Limb (tissue), 2 donors: ENCODE data around the gene CSTF2.
A peak's percentile ranks its signal among the peaks of the same experiment; 100 is the strongest.
"Not testable (repeated sequence)": the region's sequence is repeated elsewhere in the genome, so short reads cannot be mapped to it uniquely, and the experiment has no call there.

Experiments
- DNase-seq, 2 donors: peaks; one replicate each; pipeline ENCODE4 v3.0.0-alpha.2; 2016; ENCODE audit errors: extremely low spot score in 2 of 2

The CSTF2 gene, protein sequence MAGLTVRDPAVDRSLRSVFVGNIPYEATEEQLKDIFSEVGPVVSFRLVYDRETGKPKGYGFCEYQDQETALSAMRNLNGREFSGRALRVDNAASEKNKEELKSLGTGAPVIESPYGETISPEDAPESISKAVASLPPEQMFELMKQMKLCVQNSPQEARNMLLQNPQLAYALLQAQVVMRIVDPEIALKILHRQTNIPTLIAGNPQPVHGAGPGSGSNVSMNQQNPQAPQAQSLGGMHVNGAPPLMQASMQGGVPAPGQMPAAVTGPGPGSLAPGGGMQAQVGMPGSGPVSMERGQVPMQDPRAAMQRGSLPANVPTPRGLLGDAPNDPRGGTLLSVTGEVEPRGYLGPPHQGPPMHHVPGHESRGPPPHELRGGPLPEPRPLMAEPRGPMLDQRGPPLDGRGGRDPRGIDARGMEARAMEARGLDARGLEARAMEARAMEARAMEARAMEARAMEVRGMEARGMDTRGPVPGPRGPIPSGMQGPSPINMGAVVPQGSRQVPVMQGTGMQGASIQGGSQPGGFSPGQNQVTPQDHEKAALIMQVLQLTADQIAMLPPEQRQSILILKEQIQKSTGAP

DNA sequence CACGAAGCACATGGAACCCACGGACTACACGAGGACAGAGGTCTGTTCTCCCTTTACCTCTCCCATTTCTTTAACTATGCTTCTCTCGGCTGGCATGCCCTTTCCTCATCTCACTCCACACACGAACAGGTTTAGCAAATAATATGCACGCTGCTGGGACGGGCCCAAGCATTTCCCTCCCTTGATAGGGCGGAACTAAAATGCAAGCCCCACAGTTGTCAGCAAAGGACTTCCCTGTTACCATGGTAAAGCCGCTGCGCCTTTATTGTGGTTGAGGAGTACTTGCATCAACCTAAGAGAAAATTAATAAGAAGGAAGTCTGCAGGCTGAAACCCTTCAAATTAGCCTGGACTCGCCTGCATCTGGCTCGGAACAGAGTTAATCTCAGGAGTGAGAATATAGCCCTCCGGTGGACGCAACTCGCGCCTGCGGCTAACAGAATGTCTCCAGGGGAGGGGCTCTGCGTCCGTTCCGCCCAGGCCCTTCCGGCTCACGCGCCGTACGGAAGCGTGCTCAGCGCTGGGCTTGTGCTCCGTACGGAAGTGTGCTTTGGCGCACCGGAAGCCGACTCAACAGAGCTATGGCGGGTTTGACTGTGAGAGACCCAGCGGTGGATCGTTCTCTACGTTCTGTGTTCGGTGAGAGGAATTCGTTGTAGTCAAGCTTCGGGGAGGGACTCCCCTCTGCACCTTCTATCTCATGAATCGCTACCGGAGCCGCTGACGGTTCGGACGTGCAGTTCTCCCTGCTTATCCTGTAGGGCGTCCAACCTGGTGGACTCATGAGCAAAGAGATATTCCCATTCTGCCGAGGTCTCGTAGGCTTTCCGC is at the start of gene CSTF2:
Gene CSTF2, plus strand, starts transcription at position 555 of the 830 bp plus-strand sequence. Its CDS starts 26 bp downstream, at position 581.
- peak; percentile 85 for DNase-seq

DNA sequence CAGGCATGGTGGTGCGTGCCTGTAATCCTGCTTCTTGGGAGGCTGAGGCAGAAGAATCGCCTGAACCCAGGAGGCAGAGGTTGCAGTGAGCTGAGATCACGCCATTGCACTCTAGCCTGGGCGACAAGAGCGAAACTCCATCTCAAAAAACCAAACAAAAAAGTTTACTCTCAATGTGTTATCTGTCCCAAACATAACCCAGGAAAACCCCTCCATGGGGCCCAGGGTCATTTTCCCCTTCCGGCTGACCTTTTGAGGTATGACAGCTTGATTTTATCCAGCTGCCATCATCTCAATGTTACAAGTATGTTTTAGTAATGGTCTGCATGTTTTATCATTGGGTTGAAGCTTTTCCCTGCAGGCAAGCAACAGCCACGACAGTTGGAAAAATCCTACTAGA is 23.8 kb upstream of the CSTF2 start:
- not testable (repeated sequence) for DNase-seq

DNA sequence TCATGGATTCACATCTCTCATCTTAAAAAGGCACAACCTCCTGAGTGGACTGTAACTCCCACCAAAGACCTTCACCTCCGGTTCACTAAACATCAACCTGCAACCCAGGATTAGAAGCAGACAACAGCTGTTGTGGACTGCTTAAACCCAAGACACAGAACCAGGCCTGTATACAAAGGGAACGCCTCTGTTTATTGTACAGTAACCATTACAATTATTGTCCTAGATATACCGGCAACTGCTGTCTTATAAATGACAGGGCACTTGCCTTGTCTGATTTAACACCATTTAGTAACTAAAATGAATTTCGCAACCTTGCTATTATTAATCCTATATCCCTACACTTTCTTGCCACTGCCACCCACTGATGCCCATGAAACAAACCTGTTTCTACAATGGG is 22.8 kb upstream of the CSTF2 start:
- DNase-seq: no peak

DNA sequence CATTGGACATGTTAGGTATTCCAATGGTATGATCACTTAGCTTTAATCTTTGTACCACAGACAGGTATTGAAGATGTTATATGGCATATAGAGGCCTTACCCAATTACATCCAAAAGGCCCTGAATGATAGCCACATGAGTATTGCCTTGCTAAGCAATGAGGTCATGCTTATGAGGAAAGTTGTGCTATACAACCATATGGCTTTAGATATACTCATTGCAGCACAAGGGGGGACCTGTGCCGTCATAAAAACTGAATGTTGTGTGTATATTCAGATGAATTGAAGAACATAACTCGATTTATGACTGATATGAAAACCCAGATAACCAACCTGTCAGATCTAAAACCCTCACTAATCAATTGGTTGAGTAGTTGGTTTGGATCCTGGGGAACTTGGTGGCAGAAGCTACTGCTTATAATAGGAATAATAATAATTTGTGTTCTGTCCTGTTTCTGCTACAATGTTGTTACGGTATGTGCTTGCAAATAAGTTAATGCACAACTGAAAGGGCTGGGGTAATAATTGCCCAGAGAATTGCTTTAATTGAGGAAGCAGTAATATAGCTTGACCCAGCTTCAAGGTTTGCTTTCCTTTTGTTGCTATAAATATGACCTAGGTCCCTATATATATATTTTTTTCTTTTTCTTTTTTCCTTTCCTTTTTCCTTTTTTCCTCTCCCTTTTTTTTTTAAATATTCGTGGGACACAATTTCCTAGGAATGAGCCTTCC is 21.5 kb upstream of the CSTF2 start:
- no peak for DNase-seq

DNA sequence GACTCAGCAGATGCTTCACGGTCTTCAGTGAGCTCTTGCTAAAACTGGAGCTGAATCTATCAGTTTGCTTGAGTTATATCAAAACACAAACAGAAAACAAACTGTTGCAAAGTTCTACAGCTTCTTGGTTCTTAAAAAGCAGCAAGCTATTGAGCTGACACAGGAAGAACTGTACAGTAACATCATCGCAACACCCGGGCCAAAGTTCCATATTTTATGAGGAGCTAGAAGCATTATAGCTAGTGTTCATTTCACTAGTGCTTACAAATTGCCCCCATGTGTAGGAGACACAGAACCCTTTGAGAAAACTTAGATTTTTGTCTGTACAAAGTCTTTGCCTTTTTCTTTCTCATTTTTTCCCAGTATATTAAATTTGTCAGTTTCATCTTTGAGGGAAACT is 17.3 kb upstream of the CSTF2 start:
- DNase-seq: no peak

DNA sequence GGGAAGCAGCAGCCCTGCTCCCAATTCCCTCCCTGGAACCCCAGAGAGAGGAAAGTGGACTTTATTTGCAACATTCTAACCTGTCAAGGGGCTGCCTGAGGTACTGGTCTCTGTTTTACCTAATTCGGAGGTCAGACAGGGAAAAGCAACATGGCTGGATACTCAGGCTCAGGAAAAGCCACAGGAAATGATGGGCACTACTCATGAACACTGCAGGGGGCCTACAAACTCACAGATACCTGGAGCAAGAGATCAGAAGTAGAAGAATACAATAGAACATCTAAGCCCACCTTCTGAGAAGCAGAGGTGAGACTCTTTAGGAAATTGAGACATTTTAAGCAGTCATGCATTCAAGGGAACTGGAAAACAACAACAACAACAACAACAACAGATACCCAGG is 15.4 kb upstream of the CSTF2 start:
- DNase-seq: no peak

DNA sequence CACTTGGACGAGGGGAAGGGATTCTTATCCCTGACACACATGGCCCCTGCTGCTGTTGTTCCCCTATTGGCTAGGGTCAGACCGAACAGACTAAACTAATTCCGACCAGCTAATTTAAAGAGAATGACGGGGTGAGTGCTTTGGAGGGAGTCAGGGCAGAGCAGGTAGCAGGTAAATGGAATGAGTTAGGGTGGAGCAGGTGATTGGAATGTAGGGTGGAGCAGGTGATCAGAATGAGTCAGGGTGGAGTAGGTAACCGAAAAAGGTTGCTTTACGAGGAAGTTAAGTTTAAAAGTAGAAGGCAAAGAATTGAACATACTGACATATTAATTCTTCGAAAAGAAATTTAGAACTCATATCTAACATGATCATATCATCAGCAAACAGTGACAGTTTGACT is 11.9 kb upstream of the CSTF2 start:
- DNase-seq: not testable (repeated sequence)

DNA sequence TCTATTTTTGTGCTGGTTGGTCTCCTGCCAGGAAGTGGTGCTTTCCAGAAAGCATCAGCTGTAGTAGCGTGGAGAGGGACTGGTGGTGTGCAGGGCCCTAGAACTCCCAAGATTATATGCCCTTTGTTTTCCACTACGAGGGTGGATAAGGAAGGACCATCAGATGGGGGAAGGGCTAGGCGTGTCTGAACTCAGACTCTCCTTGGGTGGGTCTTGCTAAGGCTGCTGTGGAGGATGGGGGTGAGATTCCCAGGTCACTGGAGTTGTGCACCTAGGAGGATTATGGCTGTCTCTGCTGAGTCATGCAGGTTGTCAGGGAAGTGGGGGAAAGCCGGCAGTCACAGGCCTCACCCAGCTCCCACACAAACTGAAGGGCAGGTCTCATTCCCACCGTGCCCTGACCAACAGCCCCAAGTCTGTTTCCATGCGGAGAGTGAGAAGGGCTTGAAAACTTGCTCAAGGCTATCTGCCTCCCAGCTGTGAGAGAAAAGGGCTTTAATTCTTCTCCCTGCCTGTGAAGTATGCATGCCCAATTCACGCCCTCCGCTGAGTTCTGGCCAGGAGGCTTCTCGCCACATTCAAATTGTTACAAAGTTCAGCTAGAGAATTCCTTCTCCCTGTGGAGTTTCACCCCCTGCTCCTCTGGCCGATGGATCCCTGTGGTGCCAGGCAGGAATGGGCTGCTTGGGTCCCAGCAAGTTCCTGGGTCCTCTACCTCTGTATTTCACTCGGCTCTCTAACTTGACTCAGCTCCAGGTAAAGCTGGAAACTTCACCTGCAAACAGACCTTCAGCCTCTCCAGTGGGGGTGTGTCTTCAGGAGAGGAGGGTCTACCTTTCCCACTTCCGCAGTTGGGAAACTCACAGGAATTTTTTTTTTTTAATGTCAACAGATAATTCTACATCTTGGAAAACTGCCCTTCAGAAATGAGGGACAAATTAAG is 7.7 kb upstream of the CSTF2 start:
- no peak for DNase-seq

DNA sequence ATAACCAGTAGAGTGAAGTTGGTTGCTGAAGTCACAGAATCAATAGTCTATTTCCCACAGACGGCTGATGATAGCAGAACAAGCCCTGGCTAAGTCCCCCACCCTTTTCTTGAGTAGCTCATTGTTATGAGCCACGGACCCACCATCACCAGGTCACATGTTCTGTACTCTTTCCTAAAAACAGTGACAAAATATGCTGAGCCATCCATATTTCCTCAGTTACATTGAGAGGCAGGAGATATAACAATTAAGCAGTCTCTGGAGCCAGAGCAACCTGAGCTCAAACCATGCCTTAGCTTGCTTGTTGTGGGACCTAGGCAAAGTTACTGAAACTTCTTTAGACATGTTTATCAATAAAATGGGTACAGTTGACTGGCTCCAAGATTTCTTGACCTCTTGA is 2.9 kb upstream of the CSTF2 start:
- no peak for DNase-seq

DNA sequence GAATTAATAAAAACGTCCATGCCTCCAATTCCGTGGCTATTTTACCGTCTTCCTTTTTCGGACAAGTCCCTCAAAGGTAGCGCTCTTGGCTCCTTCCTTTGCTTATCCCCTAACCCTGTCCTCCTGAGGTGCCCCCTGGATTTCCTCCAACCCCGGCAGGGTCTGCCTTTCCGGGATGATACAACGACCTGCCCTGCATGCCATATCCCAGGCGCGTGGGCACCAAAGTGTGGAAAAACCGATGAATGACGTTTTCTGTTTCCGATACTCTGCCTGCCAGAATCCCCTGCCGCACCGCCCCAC is 706 bp upstream of the CSTF2 start:
- DNase-seq: no peak

DNA sequence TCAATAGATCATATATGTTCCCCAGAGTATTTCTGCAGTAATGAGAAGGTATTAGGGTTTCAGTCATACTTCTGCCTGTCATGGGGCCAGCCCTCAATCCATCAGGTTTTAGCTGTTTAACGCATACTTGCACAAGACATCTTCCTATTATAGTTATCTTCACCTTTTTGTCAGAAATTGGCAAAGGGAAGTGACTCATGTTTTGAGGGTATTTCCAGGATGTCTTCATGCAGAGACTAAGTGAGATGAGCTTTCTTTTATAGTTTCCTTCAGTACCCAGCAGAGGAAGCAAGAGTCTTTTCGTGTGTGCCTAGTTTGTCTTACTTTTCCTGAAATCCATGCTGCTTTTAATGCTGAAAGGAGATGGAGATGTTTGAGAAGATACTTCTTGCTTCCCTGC is 9.5 kb downstream of the CSTF2 start:
- DNase-seq: no peak

DNA sequence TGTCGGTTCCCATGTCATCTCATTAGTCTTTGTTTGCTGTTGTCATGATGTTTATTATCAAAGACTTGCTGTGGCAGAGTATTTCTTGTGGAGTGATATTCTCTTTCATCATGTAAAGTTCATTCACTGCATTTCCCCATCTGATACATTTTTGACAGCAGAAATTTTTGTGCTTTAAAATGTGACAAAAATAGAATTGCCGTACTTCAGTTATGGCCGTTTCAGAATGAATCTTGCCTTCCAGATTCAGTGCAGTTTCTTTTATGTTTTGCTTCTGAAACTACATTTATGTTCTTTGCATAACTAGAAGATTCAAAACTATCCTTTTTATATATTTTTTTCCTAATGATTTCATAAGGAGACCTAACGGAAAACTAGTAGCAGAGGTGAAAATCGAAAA is 10.0 kb downstream of the CSTF2 start:
- DNase-seq: no peak

DNA sequence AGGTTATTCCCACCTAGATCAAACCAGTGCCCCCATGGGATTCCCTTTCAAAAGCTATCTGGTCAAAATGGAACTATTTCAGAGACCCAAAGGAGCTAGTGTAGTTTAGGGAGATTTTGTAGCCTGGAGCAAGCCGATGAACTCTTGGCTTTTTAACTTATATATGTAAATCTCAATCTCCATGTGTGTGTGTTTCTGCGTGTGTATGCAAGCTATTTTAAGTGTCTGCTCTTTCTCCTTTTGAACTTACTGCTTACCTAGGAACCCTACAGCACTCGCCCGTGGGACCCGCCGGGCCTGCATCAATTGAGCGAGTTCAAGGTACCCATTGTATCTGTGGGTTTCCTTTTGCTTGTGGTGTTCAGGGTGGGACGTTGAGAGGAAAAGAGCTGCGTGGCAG is 10.4 kb downstream of the CSTF2 start:
- DNase-seq: no peak

DNA sequence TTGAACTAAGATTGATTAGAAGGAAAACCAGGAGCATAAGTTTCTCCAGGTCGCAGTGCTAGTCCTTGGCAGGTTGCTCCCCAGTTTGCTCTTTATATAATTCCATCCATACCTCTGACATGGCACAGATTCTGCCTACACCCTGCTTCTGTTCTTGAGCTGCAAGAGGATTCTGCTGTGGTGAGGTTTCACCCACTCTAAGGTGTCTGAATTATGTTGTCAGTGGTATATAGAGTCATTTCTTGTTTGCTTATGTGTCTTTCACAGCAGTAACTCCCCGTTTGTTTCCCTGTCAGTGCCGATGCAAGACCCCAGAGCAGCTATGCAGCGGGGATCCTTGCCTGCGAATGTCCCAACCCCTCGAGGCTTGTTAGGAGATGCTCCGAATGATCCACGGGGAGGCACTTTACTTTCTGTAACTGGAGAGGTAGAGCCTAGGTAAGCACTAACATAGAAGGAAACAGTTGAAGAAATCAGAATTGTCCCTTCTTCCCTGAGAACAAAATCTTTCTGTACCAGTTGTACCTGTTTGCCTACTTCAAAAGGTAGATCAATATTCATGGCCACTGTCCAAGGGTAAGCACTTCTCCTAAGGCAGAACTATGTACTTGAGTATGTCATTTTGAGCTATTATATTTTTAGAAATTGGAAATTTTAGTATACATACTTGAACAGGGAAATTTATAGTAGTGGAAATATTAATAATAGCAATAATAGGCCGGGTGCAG is 11.2 kb downstream of the CSTF2 start:
- no peak for DNase-seq

DNA sequence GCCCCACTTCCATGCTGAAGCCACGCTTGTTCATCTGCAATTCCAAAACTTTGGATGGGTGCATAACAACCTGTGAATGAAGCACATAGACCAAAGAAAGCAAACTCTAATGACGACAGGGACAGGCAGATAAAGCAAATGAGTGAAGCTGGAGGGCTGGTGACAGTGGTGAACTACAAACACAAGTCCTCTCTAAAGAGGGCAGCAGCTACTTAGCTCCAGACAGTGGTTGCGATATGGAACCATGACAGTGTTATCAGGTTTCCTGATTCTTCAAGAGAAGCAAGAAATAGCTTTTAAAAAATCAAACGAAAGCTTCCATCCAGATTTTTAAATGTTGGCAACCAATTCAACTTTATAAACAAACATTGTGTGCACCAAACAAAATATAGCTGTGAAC is 30.1 kb downstream of the CSTF2 start:
- no peak for DNase-seq

DNA sequence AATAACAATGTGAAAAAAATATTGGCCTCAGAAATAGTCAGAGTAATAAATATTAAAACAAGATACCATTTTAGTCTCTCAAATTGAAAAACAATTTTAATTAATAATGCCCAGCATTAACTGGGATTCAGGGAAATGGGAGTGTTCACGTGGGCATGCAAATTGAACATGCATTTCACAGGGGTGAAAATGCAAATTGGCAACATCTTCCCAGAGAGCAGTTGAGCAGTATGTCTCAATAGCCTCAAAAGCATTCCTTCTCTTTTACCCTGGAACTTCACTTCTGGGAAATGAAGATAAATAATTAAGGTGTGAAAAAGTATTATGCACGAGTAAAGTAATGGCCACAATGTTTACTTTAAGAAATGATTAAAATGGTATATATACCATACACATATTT is 32.6 kb downstream of the CSTF2 start:
- DNase-seq: no peak

DNA sequence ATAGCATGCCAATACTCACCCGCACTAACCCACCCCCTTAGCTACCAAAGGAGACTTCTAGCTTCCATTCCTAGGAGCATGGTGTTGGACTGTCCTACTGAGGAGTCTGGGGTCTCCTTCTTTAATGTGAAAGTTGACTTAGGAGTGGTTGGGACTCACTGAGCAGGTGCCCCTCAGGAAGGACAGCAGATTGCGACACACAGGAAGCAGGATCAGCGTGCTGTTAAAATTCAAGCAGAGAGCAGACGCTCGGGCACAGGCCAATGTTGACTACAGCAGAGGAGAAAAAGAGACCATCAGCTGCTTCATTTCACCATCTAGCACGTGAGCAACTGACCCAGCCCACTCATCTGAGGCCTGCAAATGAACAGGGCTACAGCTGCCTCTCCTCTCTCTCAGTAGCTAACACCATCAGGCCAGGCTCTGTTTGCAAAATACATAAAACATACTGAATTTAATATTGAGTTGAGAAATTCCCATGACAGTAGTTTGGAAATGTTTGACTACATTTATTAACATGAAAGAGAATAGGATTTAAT is 43.2 kb downstream of the CSTF2 start:
- DNase-seq: no peak

DNA sequence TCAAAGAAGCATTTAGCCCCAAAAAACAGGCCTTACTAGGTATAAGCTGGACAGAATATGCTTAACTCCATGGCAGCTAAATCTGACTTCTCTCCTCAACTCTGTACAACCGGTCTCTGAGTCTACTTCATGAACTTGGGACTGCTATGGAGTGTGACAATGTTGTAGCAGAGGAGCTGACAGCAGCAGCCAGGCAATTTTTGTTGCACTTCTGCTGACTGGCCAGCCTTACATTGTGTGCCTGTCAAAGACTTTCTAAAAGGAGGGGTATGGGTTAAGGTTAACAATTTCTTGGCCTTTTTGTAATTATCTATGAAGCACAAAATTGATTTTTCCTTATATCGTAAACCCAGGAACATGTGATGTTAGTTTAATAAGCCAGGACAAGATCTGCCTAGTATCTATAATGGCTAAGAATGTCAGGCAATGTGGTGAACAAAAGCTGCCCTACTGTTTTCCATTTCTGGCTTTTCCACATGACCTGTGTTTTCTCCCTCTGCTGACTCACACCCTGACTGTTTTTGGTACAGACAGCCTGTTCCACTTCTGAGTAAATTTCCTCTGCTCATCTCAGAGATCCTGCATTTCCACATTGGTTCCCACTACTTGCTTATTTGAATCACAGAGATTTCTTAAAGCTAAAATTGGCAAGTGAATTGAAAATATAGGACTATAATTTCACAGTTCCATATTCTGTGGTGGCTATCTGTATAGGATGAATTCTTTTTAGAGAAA is 44.6 kb downstream of the CSTF2 start:
- DNase-seq: no peak

DNA sequence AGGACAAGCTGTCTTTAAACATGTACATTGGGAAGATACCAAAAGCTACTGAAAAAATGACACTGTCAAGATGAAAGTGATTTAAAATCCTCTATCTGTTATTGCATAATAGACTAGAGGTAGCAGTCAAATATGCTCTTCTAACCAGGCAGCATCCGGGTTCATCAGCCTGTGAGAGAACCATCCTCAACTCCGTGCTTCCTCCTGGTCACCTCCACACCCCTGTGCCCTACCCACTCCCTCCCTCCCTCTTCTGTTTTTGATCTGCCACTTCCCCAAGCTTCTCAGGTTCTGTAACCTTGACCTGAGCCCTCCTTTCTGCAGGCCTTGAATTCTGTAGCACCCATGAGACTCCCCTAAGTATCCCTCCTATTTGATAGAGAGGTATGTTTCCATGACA is 48.1 kb downstream of the CSTF2 start:
- DNase-seq: no peak
